Stimulated activated CD8-positive, alpha-beta memory T cell treated with anti-CD3 and anti-CD28 coated beads, Interleukin-12 subunit alpha, Interleukin-12 subunit beta, amount 100 ng/mL, for 24 hours (primary cell): ENCODE results near the gene DDX31.

ENCODE experiments used
- DNase-seq: peaks from one replicate; pipeline ENCODE4 v3.0.0-alpha.2; 2020; ENCODE audit errors: extremely low read depth

The DDX31 gene

DNA sequence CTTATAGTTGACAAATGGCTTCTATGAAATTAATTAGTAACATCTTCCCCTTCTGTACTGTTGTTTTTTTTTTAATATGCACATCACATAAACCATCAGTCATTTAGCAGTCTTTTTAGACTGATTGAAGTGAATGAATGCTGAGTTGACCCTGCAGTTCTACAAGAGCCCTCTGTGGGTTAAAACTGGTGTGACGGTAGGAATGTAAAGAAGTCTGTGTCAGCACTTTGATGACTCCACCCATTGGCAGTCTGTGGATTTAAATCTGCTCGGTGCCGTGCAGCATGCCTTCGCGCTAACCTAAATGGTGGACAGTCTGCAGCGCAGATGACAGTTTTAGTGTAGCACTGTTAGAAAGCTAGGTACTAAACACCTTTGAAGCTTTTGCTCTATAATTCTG is 3.6 kb upstream of the DDX31 start:
- DNase-seq: no peak

DNA sequence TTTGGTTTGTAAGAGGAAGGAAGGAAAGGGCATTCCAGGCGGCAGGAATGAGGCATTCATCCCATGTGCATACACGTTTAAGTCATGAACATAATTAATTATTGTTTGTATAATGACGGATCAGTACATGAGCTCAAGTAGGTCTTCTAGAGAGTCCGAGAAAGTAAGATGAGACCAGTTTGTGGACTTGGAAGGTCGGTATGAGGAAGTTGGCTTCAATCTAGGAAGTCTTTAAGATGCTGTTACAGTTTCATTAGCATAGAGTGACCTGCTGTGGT is 2.6 kb upstream of the DDX31 start:
- no peak for DNase-seq

DNA sequence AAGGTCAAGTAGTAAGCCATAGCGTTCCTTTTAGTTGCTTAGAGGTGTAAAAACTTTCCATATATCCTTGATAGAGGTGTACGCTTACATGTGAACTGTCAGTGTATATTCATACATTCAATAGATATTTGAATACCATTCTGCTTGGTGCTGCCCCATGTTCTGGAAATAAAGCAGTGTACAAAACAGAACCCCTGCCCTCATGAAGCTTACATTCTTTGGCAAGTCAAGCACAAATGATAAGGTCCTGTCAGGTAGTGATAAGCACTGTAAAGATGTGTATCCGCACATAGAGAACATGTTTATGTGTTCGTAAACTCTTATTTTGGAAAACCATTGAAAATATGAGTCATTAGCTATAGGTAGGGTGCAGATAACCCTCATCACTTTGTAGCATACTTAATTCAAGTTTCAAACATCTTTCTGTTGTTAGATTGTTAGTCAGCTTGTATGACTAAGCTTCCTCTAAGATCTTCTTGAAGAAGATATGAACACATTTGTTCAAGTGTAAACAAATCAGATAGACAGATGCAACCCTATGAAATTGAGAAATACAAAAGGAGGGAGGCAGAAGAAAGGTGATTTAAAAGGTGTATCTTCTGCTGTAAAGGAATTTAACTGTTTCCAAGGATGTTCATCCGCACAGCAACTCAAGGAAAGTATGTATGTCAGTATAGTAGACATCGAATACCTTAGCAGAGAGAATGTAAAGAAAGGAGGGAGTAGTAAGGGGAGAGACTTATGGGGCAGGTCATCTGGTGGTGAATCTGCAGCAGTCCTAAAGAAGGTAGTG is 2.0 kb upstream of the DDX31 start:
- DNase-seq: no peak

DNA sequence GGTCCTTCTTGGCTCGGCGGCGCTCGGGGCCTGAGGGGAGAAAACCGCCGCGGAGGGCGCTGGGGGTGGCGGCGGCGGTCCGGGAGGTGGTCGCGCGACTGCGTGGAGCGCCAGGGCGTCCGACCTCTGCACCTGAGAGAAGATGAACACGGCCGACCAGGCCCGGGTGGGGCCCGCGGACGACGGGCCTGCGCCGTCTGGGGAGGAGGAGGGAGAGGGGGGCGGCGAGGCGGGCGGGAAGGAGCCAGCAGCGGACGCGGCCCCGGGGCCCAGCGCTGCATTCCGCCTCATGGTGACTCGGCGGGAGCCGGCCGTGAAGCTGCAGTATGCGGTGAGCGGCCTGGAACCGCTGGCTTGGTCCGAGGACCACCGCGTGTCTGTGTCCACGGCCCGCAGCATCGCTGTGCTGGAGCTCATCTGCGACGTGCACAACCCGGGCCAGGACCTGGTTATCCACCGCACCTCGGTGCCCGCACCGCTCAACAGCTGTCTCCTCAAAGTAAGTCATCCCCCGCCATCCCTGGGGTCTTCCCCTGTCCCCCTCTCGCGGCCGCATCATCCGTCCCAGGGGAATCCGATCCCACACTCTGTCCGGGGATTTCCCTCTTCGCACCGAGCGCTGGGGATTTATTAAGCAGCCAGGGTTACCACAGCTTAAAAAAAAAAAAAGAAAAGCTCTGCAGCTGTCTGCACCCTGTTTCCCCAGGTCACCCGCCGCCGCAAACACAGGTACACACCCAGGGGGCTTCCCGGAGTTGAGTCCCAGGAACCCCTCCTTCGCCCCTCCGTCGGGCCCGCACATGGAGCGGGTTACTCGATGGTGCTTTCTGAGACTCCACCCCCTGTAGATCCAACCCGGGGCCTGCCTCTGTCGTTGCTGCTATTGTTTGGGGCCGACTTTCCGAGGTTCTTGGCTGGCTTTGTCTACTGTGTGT is 941 bp upstream of the DDX31 start, which contains the start of gene GTF3C4:
Gene GTF3C4 (plus strand): TSS at position 8 of the 935 bp plus-strand sequence. CDS start 135 bp downstream, at position 143.
- peak; percentile 3 for DNase-seq

DNA sequence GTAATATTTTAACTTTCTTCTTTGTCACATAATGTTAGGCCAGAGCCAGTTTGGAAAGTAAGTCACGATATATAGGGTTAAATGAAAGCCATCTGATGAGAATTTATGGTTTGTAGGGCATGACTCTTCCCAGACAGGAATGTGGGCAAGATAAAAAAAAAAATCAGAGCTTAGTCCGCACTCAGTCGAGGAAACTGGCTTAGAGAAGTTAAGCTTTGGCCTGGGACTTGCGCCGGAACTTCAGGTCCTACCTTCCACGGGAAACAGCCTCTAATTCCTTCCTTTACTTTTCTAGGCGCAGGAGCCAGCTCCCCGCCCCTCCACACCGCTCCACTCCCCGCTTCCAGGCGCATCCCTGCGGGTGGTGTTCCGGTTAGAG is 475 bp downstream of the DDX31 start:
- no peak for DNase-seq

DNA sequence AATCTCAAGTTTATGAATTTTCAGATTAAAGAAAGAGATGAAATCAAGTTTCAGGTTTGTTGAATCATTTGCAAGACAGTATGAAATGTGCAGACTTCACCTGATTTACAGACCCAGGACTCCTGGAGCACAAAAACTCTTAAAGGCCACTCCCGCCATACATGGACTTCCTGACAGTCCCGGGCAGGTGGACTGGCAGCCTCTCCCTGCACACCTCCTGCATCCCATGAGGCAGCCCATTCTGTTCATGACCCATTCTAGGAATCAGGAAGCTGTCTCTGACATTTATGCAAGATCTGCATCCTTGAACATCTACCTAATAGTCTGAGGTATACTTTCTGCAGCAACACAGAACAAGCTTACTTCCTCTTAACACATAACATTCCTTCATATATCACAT is 5.9 kb downstream of the DDX31 start:
- no peak for DNase-seq

DNA sequence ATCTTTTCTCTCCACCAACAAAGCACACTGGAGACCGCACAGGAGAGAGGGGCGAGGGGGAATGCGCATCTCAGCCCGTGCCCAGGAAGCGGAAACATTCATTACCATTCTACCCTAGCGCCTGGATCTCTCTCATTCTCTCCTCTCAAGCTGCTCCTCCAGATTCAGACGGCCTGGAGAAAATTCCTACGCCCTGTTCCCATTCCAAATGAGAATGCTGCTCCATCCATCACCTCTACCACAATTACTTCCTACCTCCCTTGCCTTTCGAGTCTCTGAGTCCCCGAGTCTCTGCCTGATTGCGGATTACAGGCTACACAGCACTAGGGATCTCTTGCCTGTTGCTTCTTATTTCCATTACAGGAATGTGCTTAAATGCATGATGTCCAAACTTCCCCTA is 6.7 kb downstream of the DDX31 start:
- no peak for DNase-seq

DNA sequence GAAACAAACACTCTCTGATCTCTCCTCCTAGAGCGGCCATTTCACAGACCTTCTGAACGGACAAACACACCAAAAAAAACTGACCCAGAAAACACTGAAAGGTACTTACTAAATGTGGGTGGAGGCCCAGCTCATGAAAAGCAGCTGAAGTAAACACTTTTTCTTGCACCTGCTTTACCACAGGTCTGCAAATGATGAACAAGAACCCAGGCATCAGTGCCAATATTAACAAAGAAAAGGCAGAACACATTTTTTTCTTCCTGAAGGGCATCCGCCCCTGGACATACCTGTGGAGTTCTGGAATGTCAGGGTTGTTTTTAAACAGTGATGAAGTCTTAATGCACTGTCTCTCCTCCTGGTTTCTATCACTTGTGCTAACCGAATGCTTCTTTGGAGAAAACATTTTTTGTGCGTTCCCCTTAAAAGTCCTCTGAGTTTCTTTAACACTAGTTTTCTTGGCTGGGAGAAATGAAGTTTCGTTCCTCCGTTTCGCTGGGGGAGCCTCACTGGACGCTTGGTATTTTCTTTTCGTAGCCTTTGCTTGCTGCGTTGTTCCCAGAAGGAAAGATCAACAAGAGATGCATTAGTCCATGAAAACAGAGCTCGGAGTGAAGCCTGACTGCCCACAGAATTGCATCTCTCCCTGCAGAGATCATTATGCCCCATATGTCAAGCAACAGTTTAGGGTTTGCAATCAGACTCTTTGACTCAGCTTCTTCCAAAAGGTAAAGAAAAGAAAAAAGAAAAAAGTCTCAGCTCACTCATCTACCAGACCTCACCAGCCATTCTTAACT is 7.4 kb downstream of the DDX31 start:
- no peak for DNase-seq

DNA sequence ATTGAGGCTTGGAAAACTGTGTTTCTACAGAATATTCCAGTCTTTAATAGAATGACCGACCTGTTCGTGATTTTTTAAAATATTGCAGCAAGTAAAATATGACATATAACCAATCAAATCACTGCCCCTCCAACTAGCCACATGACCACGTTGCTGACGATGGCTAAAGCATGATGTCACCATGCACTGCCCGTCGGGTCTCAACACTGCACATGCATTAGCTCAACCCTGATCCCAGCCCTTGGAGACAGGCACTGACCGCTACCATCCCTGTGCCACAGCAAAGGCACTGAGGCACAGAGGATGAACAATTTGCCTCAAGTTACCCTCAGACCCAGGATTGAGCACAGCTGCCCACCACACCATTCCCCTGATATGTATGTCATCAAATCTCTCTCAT is 13.5 kb downstream of the DDX31 start:
- no peak for DNase-seq

DNA sequence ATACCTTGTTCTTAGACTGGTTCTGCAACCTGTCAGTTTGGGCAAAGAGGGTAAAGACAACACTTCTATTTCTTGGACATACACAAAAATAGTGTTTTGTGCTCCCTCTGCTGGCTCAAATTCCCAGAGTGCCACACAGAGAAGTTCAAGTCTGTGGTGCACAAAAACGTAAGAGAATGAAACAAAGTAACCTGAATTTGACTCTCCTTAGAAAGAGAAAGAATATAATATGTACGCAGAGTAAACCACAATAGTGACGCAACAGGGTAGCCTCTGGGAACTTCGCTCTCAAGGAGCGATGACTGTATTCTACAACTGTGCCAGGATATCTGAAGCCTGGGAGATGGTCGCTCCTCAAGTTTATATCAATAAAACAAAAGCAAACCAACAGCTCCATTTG is 18.5 kb downstream of the DDX31 start:
- DNase-seq: no peak

DNA sequence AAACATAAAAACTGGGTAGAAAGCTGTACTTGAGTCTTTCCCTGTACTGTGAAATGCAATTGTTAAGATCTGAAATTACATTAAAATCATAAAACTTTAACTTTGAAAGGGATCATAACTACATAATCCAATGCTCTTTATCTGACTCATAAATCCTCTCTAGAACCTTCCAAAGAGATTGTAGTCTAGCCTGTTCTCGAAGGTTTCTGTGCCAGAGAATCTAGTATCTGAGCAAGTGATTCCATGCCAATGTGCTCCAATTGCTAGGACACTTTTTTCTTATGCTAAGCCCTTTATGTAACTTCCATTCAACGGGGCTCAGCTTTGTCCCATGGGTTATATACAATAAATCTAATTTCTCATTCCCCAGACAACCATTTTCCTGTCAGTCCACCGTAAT is 21.1 kb downstream of the DDX31 start:
- no peak for DNase-seq

DNA sequence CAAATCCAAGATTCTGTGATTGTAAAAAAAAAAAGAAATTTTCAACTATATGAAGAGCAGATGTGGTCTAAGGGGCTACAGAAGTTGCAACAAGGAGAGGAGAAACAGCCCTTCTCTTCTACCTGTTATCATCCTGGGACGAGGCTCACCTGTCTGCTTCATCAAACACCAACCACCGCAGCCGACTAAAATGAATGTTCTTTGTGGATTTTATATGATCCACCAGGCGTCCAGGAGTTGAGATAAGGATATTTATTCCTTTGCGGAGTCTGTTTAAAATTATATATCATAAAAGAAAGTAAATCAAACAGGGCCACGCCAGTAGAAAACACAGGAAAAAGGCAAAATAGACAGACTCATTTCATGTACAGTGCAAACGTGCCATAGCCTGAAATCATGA is 21.5 kb downstream of the DDX31 start:
- DNase-seq: no peak

DNA sequence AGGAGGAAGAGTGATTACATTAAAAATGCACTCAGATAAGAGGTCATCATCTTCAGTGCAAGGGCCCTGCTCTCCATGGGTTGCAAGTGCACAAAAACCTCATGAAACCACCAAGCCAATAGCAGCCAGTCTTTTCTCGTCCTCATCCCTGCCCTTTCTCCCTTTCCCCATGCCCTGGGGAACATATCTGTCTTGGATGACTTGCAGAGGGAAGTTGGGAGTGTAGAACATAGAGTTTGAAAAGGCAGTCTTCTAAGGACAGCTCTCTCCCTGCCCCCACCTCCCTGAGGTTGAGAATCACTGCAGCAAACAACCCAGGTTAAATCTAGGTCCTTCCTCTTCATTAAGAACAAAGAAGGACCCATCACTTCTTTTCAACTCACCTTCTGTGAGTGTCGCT is 22.0 kb downstream of the DDX31 start:
- no peak for DNase-seq

DNA sequence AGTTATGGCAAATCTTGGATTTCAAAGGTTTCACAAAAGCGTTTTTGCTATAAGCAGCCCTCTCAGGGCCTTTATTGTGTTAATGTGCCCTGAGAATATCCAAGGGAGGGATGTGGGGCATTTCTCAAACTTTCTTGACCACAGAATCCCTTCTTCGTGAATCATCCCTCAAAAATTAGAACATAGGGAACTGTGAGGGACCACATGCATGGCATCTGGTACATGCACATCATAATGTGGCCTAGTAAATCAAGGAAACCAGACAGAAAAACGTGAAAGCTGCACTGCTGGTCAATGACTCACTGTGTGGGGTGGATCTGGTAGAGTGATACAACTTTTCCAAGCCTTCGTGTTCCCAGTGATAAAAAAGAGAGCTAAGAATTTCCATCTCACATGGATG is 22.4 kb downstream of the DDX31 start:
- no peak for DNase-seq

DNA sequence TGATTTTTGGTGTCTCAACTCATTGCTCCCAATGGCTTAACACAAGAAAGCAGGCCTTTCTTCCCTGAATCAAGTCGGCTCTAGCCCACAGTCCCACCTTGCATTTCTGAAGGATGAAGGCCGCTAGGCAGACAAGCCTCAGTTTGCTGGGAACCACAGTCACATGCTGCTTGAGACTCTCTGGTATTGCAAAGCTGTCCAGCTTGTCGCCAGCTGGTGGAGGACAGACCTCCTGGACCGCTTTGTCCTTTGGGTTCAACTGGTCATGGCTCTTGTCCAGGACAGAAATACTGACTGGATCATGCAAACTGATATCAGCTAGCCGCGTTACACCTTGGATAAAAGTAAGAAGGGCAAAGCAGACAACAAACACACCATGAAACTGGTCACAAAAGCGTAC is 23.1 kb downstream of the DDX31 start:
- DNase-seq: no peak

DNA sequence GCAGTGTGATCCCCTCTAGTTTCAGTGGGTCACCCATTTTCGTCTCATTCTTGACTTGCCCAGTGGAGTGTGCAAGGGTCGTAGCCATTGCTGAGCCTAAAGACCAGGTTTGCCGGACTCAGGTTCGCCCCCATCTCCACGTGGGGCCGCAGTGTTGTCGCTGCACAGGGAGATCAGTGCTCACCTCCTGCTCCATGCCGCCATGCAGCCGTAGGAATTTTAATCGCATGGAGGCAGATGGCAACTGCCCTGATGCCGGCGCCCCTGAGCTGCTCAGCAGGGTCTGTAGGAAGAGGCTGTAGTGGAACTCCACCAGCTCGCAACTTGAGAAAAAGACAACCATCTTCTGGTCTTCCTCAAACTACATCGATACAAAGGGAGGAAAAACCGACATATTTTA is 24.1 kb downstream of the DDX31 start:
- no peak for DNase-seq

DNA sequence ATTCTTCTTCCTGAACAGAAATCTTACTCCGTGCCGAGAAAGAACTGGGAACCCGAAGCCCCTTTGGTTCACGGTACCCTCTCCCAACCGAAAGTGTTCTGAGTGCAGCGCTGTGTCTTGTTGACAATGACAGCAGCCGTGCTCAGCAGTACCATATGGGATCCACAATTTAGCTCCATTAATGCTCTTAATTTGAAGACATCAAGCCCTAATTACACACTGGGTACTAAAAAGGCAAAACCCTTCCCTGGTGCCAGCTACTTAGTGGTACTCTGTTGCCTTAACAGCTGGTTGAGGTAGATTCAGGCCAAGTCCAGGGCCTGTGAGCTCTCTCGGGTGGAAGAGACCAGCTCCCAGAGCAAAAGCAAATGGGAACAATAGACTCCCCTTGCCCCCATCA is 24.5 kb downstream of the DDX31 start:
- no peak for DNase-seq

DNA sequence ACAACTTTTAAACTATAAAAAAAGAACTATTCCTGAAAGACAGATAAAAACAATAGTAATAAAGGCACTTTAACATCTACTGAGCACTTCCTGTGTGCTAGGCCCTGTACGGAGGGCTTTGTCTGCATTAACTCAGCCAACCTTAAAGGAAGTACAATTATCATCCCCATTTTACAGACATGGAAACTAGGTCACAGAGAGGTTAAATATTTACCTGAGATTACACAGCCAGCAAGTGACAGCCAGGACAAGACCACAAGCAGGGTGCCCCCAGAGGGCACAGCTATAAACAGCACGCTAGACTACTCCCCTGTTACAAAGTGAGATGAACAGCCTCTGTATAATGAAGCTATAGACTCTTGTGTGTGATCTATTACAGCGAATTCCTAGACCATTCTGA is 25.5 kb downstream of the DDX31 start:
- no peak for DNase-seq

DNA sequence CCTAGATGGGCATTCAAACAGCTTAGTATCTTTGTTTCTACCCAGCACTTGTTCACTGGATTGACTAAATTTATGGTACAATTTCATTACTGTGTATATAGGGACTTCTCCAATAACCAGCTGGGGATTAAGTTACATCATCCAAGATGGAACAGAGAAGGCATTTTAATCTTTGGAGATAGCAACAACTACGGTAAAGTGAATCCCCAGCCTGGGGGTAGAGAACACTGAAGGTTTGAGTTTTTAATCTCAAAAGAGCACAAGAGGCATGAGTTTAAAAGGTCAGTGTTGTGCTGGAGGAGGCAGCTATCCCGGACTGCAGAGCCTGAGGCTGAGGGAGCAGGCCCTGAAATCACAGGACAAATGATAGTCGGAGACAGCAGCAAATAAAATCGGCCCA is 28.6 kb downstream of the DDX31 start:
- no peak for DNase-seq

DNA sequence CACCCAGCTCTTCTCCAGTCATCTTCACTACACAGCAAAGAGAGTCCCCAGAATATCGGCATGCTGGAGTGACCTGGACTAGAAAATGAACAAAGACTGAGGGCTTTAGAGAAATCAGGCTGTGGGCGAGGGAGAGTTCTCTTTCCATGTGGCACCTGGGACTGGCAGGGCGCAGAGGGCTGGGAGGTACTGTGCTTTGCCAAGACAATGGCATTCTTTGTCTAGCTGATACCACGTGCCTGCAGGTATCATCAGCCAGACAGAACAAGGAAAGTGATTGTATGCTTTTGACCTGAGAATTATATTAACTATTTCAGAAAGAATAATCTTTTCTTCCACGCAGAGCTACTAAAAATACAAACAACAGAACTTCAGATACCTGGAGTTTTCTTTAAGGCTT is 30.5 kb downstream of the DDX31 start:
- DNase-seq: no peak

DNA sequence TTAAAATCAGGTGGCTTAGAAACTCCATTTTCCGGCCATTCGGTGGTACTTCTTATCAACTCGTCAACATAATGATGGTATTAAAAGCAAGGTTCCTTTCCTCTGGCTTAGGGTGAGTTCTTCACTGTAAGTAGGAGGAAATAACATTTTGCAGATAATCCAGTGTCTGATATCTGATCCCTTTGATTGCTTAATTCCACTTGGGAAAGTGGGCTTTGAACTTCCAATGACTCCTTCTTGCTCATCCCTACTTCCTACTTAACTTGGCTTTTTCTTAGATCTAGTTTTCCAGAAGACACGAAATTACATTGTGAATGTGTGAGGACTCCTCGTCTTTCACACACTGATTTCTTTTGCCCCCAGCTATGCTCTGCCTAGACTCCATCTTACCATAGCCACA is 31.5 kb downstream of the DDX31 start:
- no peak for DNase-seq

DNA sequence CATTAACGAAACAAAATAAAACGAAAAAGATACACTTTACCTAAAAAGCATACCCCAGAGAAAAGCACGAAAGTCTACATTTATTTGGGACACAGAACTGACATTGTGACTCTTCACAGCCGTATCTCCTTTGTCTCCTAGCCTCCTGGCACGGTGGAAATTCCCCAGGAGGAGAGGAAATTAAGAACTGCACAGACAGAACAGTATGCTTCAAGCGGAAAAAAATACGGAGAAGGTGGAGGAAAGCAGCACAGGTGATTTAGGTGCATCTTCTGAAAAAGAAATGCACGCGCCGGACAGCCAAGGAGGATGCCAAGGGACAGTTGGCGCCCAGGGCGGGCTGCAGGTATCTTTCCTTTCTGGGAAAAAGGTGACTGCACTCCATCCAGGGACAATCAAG is 32.0 kb downstream of the DDX31 start:
- no peak for DNase-seq

DNA sequence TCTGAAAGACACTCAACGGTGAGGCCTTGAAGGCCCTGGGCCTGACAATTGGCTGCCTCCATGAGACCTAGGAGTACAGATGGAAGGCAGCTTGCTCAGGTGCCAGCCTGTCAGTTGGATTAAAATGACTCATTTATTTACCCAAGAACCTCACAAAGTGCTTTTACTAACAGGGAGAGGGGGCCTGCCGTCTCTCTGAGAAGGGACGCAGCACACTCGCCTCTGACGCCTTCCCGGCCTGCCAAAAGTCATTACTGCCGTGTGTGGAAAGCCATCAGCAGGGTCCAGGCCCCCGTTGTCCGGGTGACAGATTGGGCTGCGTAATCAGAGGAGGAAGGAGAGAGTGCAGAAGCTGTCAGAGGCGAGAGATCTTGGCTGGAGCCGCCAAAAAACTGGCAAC is 32.4 kb downstream of the DDX31 start:
- DNase-seq: no peak
